GM12878 (cell line): ENCODE data around the gene GSE1.

Experiments
- BMI1 ChIP-seq: fragments of 450-650 bp; IDR thresholded peaks from 2 replicates; pipeline ENCODE4 v1.6.1; 2016; ENCODE audit warnings: mild to moderate bottlenecking, moderate library complexity, borderline replicate concordance
- EED ChIP-seq: sonication (generic); IDR thresholded peaks from 2 replicates; pipeline ENCODE4 v1.6.1; 2016; ENCODE audit warnings: antibody characterized with exemption, low read depth
- EZH2 ChIP-seq: IDR thresholded peaks from 2 replicates; pipeline ENCODE4 v1.6.1; 2012; ENCODE audit warnings: low read depth, mild to moderate bottlenecking, control low read depth, inconsistent platforms, low read length, borderline replicate concordance; ENCODE audit not compliant: control insufficient read depth
- KDM1A ChIP-seq: fragments of 200-600 bp; sonication (generic); IDR thresholded peaks from 2 replicates; pipeline ENCODE4 v1.6.1; 2016; ENCODE audit warnings: borderline replicate concordance
- RAD21 ChIP-seq: IDR thresholded peaks from 2 replicates; pipeline ENCODE4 v1.6.1; 2011; ENCODE audit warnings: mild to moderate bottlenecking, low read depth, low read length, moderate library complexity; ENCODE audit not compliant: insufficient read depth
- RCOR1 ChIP-seq: conservative IDR thresholded peaks from 2 replicates; pipeline ENCODE4 v1.6.1; 2012; ENCODE audit warnings: low read depth, low read length, improper control_type of control experiment
- SMC3 ChIP-seq: IDR thresholded peaks from 2 replicates; pipeline ENCODE4 v1.6.1; 2011; ENCODE audit warnings: low read length, improper control_type of control experiment, borderline replicate concordance
- SUZ12 ChIP-seq: fragments of 200-600 bp; sonication (generic); IDR thresholded peaks from one replicate; pipeline ENCODE4 v1.6.1; 2018; ENCODE audit warnings: antibody characterized with exemption, mild to moderate bottlenecking; ENCODE audit not compliant: unreplicated experiment
- TCF3 ChIP-seq: IDR thresholded peaks from 2 replicates; pipeline ENCODE4 v1.6.1; 2012; ENCODE audit warnings: low read depth, mild to moderate bottlenecking, low read length, borderline replicate concordance; ENCODE audit not compliant: insufficient read depth
- TCF7 ChIP-seq: IDR thresholded peaks from 2 replicates; pipeline ENCODE4 v1.6.1; 2014; ENCODE audit warnings: antibody characterized with exemption, borderline replicate concordance
- YY1 ChIP-seq: IDR thresholded peaks from 2 replicates; pipeline ENCODE4 v1.6.1; 2011; ENCODE audit warnings: low read depth, mild to moderate bottlenecking, low read length
- TF ChIP-seq, protein P1 (sequence below), 3 experiments: IDR thresholded peaks in 2 of 3; conservative IDR thresholded peaks in 1 of 3; 2 replicates each; pipeline ENCODE4 v1.5.1; 2011; ENCODE audit warnings: low read depth in 3 of 3, low read length in 3 of 3, mild to moderate bottlenecking in 3 of 3, control low read depth in 2 of 3, moderate library complexity in 2 of 3, inconsistent platforms in 1 of 3, mixed read lengths in 1 of 3; ENCODE audit not compliant: control insufficient read depth in 2 of 3, insufficient read depth in 1 of 3; ENCODE audit errors: extremely low read depth in 1 of 3
- TF ChIP-seq, protein P2 (sequence below): fragments of 450-650 bp; IDR thresholded peaks from 2 replicates; pipeline ENCODE4 v1.6.1; 2017; ENCODE audit warnings: mild to moderate bottlenecking
- TF ChIP-seq, protein P3 (sequence below): fragments of 450-650 bp; IDR thresholded peaks from 2 replicates; pipeline ENCODE4 v1.6.1; 2016; ENCODE audit warnings: mild to moderate bottlenecking

DNA sequence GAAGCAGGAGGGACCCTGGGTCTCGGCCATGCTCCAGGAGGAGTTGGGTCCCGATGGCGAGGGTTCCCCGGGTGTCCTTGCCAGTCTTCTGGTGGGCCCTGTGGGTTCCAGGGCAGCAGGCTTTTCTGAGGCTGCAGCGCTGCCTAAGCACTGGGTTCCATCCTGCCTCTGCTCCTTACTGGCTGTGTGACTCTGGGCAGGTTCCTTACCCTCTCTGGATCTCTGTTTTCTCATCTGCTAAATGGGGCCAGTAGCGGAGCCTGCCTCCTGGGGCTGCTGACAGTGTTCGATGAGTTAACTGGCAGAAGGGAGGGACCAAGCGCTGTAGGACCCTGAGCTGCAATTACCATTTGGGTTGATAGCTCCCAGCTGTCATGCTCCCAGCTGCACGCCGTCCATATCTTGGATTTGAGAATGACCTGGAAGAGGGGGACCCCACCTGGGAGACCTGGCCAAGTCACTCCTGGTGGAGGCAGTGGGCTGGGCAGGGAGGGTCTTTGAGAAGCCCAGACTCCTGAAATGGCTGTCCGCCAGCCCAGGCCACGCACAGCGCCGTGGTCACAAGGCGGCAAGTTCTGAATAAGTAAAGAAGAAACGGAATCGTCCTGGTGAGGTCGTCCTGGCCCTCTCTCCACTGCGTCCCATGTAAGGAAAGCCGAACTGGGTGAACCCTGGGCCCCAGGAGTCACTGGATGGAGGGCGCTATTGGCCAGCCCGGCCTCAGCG lies 47.2 kb upstream of the GSE1 start:
- TF ChIP-seq SUZ12, result no peak
- no peak for TF ChIP-seq EZH2
- TF ChIP-seq TCF7, result no peak
- TF ChIP-seq, protein P1, sequence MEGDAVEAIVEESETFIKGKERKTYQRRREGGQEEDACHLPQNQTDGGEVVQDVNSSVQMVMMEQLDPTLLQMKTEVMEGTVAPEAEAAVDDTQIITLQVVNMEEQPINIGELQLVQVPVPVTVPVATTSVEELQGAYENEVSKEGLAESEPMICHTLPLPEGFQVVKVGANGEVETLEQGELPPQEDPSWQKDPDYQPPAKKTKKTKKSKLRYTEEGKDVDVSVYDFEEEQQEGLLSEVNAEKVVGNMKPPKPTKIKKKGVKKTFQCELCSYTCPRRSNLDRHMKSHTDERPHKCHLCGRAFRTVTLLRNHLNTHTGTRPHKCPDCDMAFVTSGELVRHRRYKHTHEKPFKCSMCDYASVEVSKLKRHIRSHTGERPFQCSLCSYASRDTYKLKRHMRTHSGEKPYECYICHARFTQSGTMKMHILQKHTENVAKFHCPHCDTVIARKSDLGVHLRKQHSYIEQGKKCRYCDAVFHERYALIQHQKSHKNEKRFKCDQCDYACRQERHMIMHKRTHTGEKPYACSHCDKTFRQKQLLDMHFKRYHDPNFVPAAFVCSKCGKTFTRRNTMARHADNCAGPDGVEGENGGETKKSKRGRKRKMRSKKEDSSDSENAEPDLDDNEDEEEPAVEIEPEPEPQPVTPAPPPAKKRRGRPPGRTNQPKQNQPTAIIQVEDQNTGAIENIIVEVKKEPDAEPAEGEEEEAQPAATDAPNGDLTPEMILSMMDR (IDR thresholded peaks at IDR 0.05 in 2 of 3, conservative IDR thresholded peaks at IDR 0.05 in 1 of 3; ENCODE audit: control insufficient read depth in 2 of 3, extremely low read depth in 1 of 3, insufficient read depth in 1 of 3, low read depth in 3 of 3, low read length in 3 of 3), result no peak
- no peak for TF ChIP-seq YY1
- TF ChIP-seq RAD21, result no peak
- no peak for TF ChIP-seq BMI1
- no peak for TF ChIP-seq RCOR1
- TF ChIP-seq EED, result no peak
- TF ChIP-seq, protein P2, sequence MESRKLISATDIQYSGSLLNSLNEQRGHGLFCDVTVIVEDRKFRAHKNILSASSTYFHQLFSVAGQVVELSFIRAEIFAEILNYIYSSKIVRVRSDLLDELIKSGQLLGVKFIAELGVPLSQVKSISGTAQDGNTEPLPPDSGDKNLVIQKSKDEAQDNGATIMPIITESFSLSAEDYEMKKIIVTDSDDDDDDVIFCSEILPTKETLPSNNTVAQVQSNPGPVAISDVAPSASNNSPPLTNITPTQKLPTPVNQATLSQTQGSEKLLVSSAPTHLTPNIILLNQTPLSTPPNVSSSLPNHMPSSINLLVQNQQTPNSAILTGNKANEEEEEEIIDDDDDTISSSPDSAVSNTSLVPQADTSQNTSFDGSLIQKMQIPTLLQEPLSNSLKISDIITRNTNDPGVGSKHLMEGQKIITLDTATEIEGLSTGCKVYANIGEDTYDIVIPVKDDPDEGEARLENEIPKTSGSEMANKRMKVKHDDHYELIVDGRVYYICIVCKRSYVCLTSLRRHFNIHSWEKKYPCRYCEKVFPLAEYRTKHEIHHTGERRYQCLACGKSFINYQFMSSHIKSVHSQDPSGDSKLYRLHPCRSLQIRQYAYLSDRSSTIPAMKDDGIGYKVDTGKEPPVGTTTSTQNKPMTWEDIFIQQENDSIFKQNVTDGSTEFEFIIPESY, result no peak
- TF ChIP-seq TCF3, result no peak
- TF ChIP-seq KDM1A, result no peak
- TF ChIP-seq, protein P3, sequence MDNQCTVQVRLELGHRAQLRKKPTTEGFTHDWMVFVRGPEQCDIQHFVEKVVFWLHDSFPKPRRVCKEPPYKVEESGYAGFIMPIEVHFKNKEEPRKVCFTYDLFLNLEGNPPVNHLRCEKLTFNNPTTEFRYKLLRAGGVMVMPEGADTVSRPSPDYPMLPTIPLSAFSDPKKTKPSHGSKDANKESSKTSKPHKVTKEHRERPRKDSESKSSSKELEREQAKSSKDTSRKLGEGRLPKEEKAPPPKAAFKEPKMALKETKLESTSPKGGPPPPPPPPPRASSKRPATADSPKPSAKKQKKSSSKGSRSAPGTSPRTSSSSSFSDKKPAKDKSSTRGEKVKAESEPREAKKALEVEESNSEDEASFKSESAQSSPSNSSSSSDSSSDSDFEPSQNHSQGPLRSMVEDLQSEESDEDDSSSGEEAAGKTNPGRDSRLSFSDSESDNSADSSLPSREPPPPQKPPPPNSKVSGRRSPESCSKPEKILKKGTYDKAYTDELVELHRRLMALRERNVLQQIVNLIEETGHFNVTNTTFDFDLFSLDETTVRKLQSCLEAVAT, result no peak
- TF ChIP-seq SMC3, result no peak
